Dendritic cell treated with granulocyte-macrophage colony-stimulating factor and Interleukin-4, amounts not matched to agents 40 ng/mL and 50 ng/mL, for 4 days (primary cell): ENCODE results near the gene ACSL3.

Experiments
- H3K27ac Mint-ChIP-seq: one replicate; pipeline ENCODE4 v1.8.0; 2022; ENCODE audit warnings: mild to moderate bottlenecking, mixed read lengths
- H3K27me3 Mint-ChIP-seq: one replicate; pipeline ENCODE4 v1.8.0; 2022; ENCODE audit warnings: mild to moderate bottlenecking, mixed read lengths
- H3K36me3 Mint-ChIP-seq: one replicate; pipeline ENCODE4 v1.8.0; 2022; ENCODE audit warnings: low read depth, mixed read lengths
- H3K4me1 Mint-ChIP-seq: one replicate; pipeline ENCODE4 v1.8.0; 2022; ENCODE audit warnings: low read depth, mixed read lengths
- H3K4me3 Mint-ChIP-seq: one replicate; pipeline ENCODE4 v1.8.0; 2022; ENCODE audit warnings: mild to moderate bottlenecking, moderate library complexity, mixed read lengths
- H3K9me3 Mint-ChIP-seq: one replicate; pipeline ENCODE4 v1.8.0; 2022; ENCODE audit warnings: mixed read lengths
- intact Hi-C: fragments of 100-400 bp; cut with micrococcal nuclease; formaldehyde crosslinking; loops from one replicate; pipeline ENCODE4 v1.15.0; 2022

Gene ACSL3

GRCh38 chr2:222959358-222959757, 98.5 kb downstream of the ACSL3 start:
- H3K27me3 Mint-ChIP-seq, result no peaks in the 10 kb centered on the region
- no peak overlapping the region for H3K4me3 Mint-ChIP-seq
- peaks cover 37% of the 10 kb centered on the region for H3K4me1 Mint-ChIP-seq
- peaks cover 17% of the 10 kb centered on the region for H3K9me3 Mint-ChIP-seq
- no peaks in the 10 kb centered on the region for H3K36me3 Mint-ChIP-seq
- intact Hi-C loops, result no loop called here
- peak overlapping the region; percentile 23 for H3K27ac Mint-ChIP-seq

- Mint-ChIP-seq H3K9me3 (peaks cover 17% of the 10 kb centered on the region), H3K4me3 (no peak overlapping the region), H3K27me3 (no peaks in the 10 kb centered on the region)
These were observed 99.3 kb downstream of the ACSL3 start for GRCh38 chr2:222960126-222960525.

GRCh38 chr2:222963641-222964040, 102.8 kb downstream of the ACSL3 start:
- intact Hi-C loops, result no loop called here
- Mint-ChIP-seq H3K4me3 (no peak overlapping the region), H3K36me3 (no peaks in the 10 kb centered on the region), H3K4me1 (peaks cover 25% of the 10 kb centered on the region), H3K27ac (peak overlapping the region; percentile 74), H3K9me3 (peaks cover 17% of the 10 kb centered on the region), H3K27me3 (no peaks in the 10 kb centered on the region)

More at GRCh38 chr2:222960126-222960525, 99.3 kb downstream of the ACSL3 start:
- peak overlapping the region; percentile 23 for H3K27ac Mint-ChIP-seq
- H3K36me3 Mint-ChIP-seq, result no peaks in the 10 kb centered on the region
- intact Hi-C loops, result no loop called here
- H3K4me1 Mint-ChIP-seq, result peaks cover 31% of the 10 kb centered on the region

GRCh38 chr2:222964376-222965031, 103.7 kb downstream of the ACSL3 start:
- intact Hi-C loops, result no loop called here
- no peaks in the 10 kb centered on the region for H3K27me3 Mint-ChIP-seq
- no peak overlapping the region for H3K4me3 Mint-ChIP-seq
- peaks cover 17% of the 10 kb centered on the region for H3K9me3 Mint-ChIP-seq
- H3K36me3 Mint-ChIP-seq, result no peaks in the 10 kb centered on the region
- peaks cover 25% of the 10 kb centered on the region for H3K4me1 Mint-ChIP-seq
- H3K27ac Mint-ChIP-seq, result peak overlapping the region; percentile 74

GRCh38 chr2:222965555-222965954, 104.7 kb downstream of the ACSL3 start:
- no peak overlapping the region for H3K27ac Mint-ChIP-seq
- H3K36me3 Mint-ChIP-seq, result no peaks in the 10 kb centered on the region
- H3K4me3 Mint-ChIP-seq, result no peak overlapping the region
- peaks cover 17% of the 10 kb centered on the region for H3K9me3 Mint-ChIP-seq
- no peaks in the 10 kb centered on the region for H3K27me3 Mint-ChIP-seq
- intact Hi-C loops, result no loop called here
- H3K4me1 Mint-ChIP-seq, result peaks cover 18% of the 10 kb centered on the region

GRCh38 chr2:222968550-222969155, 107.8 kb downstream of the ACSL3 start:
- H3K27me3 Mint-ChIP-seq, result no peaks in the 10 kb centered on the region
- H3K9me3 Mint-ChIP-seq, result peaks cover 2% of the 10 kb centered on the region
- intact Hi-C loops, result no loop called here
- peaks cover 6% of the 10 kb centered on the region for H3K4me1 Mint-ChIP-seq
- no peak overlapping the region for H3K4me3 Mint-ChIP-seq
- H3K36me3 Mint-ChIP-seq, result no peaks in the 10 kb centered on the region
- H3K27ac Mint-ChIP-seq, result no peak overlapping the region

GRCh38 chr2:222969491-222969890, 108.7 kb downstream of the ACSL3 start:
- Mint-ChIP-seq H3K27me3 (no peaks in the 10 kb centered on the region), H3K9me3 (no peaks in the 10 kb centered on the region), H3K36me3 (no peaks in the 10 kb centered on the region), H3K27ac (no peak overlapping the region), H3K4me1 (peaks cover 5% of the 10 kb centered on the region), H3K4me3 (no peak overlapping the region)
- intact Hi-C loops, result no loop called here

- intact Hi-C loops, result loop anchor here (5.0 kb wide), 1 partner anchor 130 kb away; no protein-coding TSS in a partner anchor
- peaks cover 3% of the 10 kb centered on the region for H3K27me3 Mint-ChIP-seq
- H3K27ac Mint-ChIP-seq, result no peak overlapping the region
- H3K4me3 Mint-ChIP-seq, result no peak overlapping the region
- no peaks in the 10 kb centered on the region for H3K9me3 Mint-ChIP-seq
- H3K36me3 Mint-ChIP-seq, result no peaks in the 10 kb centered on the region
- peaks cover 12% of the 10 kb centered on the region for H3K4me1 Mint-ChIP-seq
These were observed 111.6 kb downstream of the ACSL3 start for GRCh38 chr2:222972420-222972819.

- peaks cover 6% of the 10 kb centered on the region for H3K27me3 Mint-ChIP-seq
- peaks cover 12% of the 10 kb centered on the region for H3K4me1 Mint-ChIP-seq
- H3K27ac Mint-ChIP-seq, result no peak overlapping the region
- H3K36me3 Mint-ChIP-seq, result no peaks in the 10 kb centered on the region
- intact Hi-C loops, result loop anchor here (5.0 kb wide), 1 partner anchor 129 kb away; no protein-coding TSS in a partner anchor
- no peak overlapping the region for H3K4me3 Mint-ChIP-seq
- H3K9me3 Mint-ChIP-seq, result no peaks in the 10 kb centered on the region
These were observed 112.4 kb downstream of the ACSL3 start for GRCh38 chr2:222973237-222973636.

- no peaks in the 10 kb centered on the region for H3K36me3 Mint-ChIP-seq
- peaks cover 12% of the 10 kb centered on the region for H3K4me1 Mint-ChIP-seq
- peaks cover 7% of the 10 kb centered on the region for H3K27me3 Mint-ChIP-seq
- no peak overlapping the region for H3K27ac Mint-ChIP-seq
- H3K4me3 Mint-ChIP-seq, result no peak overlapping the region
- H3K9me3 Mint-ChIP-seq, result no peaks in the 10 kb centered on the region
- intact Hi-C loops, result loop anchor here (5.0 kb wide), 1 partner anchor 129 kb away; no protein-coding TSS in a partner anchor
These were observed 112.9 kb downstream of the ACSL3 start for GRCh38 chr2:222973733-222974132.

GRCh38 chr2:222976521-222977061, 115.8 kb downstream of the ACSL3 start:
- intact Hi-C loops, result no loop called here
- no peak overlapping the region for H3K4me3 Mint-ChIP-seq
- no peak overlapping the region for H3K27ac Mint-ChIP-seq
- H3K36me3 Mint-ChIP-seq, result no peaks in the 10 kb centered on the region
- no peaks in the 10 kb centered on the region for H3K9me3 Mint-ChIP-seq
- H3K27me3 Mint-ChIP-seq, result peaks cover 10% of the 10 kb centered on the region
- H3K4me1 Mint-ChIP-seq, result peaks cover 7% of the 10 kb centered on the region

- Mint-ChIP-seq H3K4me3 (no peak overlapping the region), H3K27me3 (peaks cover 10% of the 10 kb centered on the region), H3K9me3 (no peaks in the 10 kb centered on the region), H3K36me3 (no peaks in the 10 kb centered on the region), H3K27ac (no peak overlapping the region), H3K4me1 (peaks cover 9% of the 10 kb centered on the region)
- intact Hi-C loops, result no loop called here
These were observed 116.3 kb downstream of the ACSL3 start for GRCh38 chr2:222977121-222977520.

GRCh38 chr2:222978850-222979249, 118.0 kb downstream of the ACSL3 start:
- intact Hi-C loops, result no loop called here
- no peaks in the 10 kb centered on the region for H3K36me3 Mint-ChIP-seq

GRCh38 chr2:222979484-222979883, 118.6 kb downstream of the ACSL3 start:
- Mint-ChIP-seq H3K4me3 (no peak overlapping the region), H3K4me1 (peaks cover 16% of the 10 kb centered on the region), H3K36me3 (no peaks in the 10 kb centered on the region), H3K27me3 (peaks cover 19% of the 10 kb centered on the region), H3K9me3 (no peaks in the 10 kb centered on the region), H3K27ac (no peak overlapping the region)
- intact Hi-C loops, result no loop called here

More at GRCh38 chr2:222978850-222979249, 118.0 kb downstream of the ACSL3 start:
- H3K4me3 Mint-ChIP-seq, result no peak overlapping the region
- H3K27me3 Mint-ChIP-seq, result peaks cover 19% of the 10 kb centered on the region
- no peak overlapping the region for H3K27ac Mint-ChIP-seq
- peaks cover 16% of the 10 kb centered on the region for H3K4me1 Mint-ChIP-seq
- no peaks in the 10 kb centered on the region for H3K9me3 Mint-ChIP-seq
